GM21529 (cell line): ENCODE measurements around the gene VAMP4.
"Not testable (repeated sequence)": the region's sequence is repeated elsewhere in the genome, so short reads cannot be mapped to it uniquely, and the experiment has no call there.

Source experiments
- ATAC-seq: cut with Tn5 transposase; IDR thresholded peaks from one replicate; pipeline ENCODE4 v1.9.1; 2021; ENCODE audit not compliant: unreplicated experiment

The VAMP4 gene

GRCh38 chr1:171707583-171707982, 34.3 kb downstream of the VAMP4 start:
- no peak for ATAC-seq

GRCh38 chr1:171702598-171702997, 39.3 kb downstream of the VAMP4 start:
- ATAC-seq = no peak

- no peak for ATAC-seq
Observed at GRCh38 chr1:171699531-171699930, 42.3 kb downstream of the VAMP4 start.

GRCh38 chr1:171695772-171696171, 46.1 kb downstream of the VAMP4 start:
- not testable (repeated sequence) for ATAC-seq

GRCh38 chr1:171693541-171693940, 48.3 kb downstream of the VAMP4 start:
- not testable (repeated sequence) for ATAC-seq

- ATAC-seq = no peak
Observed at GRCh38 chr1:171683870-171684269, 58.0 kb downstream of the VAMP4 start.

GRCh38 chr1:171680339-171680738, 61.5 kb downstream of the VAMP4 start:
- no peak for ATAC-seq

- no peak for ATAC-seq
Observed at GRCh38 chr1:171676823-171677222, 65.0 kb downstream of the VAMP4 start.

- ATAC-seq = no peak
Observed at GRCh38 chr1:171674431-171675405, 67.1 kb downstream of the VAMP4 start.

GRCh38 chr1:171670739-171671138, 71.1 kb downstream of the VAMP4 start:
- ATAC-seq = no peak

GRCh38 chr1:171668372-171668771, 73.5 kb downstream of the VAMP4 start:
- ATAC-seq = no peak

- no peak for ATAC-seq
Observed at GRCh38 chr1:171666114-171666769, 75.6 kb downstream of the VAMP4 start.

GRCh38 chr1:171664976-171665375, 76.9 kb downstream of the VAMP4 start:
- ATAC-seq = no peak

- ATAC-seq = no peak
Observed at GRCh38 chr1:171663854-171664575, 77.8 kb downstream of the VAMP4 start.

GRCh38 chr1:171663036-171663853, 78.6 kb downstream of the VAMP4 start:
- ATAC-seq = no peak

GRCh38 chr1:171661076-171661650, 80.7 kb downstream of the VAMP4 start:
- no peak for ATAC-seq

- ATAC-seq = not testable (repeated sequence)
Observed at GRCh38 chr1:171656206-171656605, 85.7 kb downstream of the VAMP4 start.

GRCh38 chr1:171655746-171656116, 86.1 kb downstream of the VAMP4 start:
- ATAC-seq = no peak

- ATAC-seq = peak; percentile 81
Observed at GRCh38 chr1:171654942-171655745, 86.7 kb downstream of the VAMP4 start.
